GM18873 (cell line): Measurements from ENCODE around the gene OASL.

Experiments
- ATAC-seq: cut with Tn5 transposase; IDR thresholded peaks from one replicate; pipeline ENCODE4 v1.9.1; 2021; ENCODE audit warnings: mild to moderate bottlenecking, moderate library complexity, moderate number of reproducible peaks; ENCODE audit not compliant: unreplicated experiment, low FRiP score

Gene OASL

GRCh38 chr12:120994059-120994458 lies 45.0 kb downstream of the OASL start:
- no peak for ATAC-seq

GRCh38 chr12:120993496-120993895 lies 45.5 kb downstream of the OASL start:
- ATAC-seq = no peak

- no peak for ATAC-seq
Measured at GRCh38 chr12:120992989-120993388, 46.1 kb downstream of the OASL start.

- no peak for ATAC-seq
Measured at GRCh38 chr12:120991965-120992364, 47.1 kb downstream of the OASL start.

- ATAC-seq = no peak
Measured at GRCh38 chr12:120990487-120991055, 48.5 kb downstream of the OASL start.

- no peak for ATAC-seq
Measured at GRCh38 chr12:120989687-120990086, 49.4 kb downstream of the OASL start.

- no peak for ATAC-seq
Measured at GRCh38 chr12:120988658-120989057, 50.4 kb downstream of the OASL start.

- no peak for ATAC-seq
Measured at GRCh38 chr12:120988234-120988633, 50.8 kb downstream of the OASL start.

- no peak for ATAC-seq
Measured at GRCh38 chr12:120984351-120984898, 54.6 kb downstream of the OASL start.

- no peak for ATAC-seq
Measured at GRCh38 chr12:120983759-120984158, 55.3 kb downstream of the OASL start.

- no peak for ATAC-seq
Measured at GRCh38 chr12:120982659-120983058, 56.4 kb downstream of the OASL start.

GRCh38 chr12:120981407-120981941 lies 57.6 kb downstream of the OASL start:
- ATAC-seq = no peak

- no peak for ATAC-seq
Measured at GRCh38 chr12:120980800-120981368, 58.2 kb downstream of the OASL start.

- no peak for ATAC-seq
Measured at GRCh38 chr12:120979862-120980696, 59.0 kb downstream of the OASL start.

- no peak for ATAC-seq
Measured at GRCh38 chr12:120979220-120979861, 59.7 kb downstream of the OASL start.

GRCh38 chr12:120978296-120979219 lies 60.5 kb downstream of the OASL start, which contains the start of gene HNF1A:
HNF1A (plus strand) TSS chr12:120978543; CDS start chr12:120978769, 226 bp downstream.
- ATAC-seq = no peak

GRCh38 chr12:120977531-120978295 lies 61.3 kb downstream of the OASL start:
- ATAC-seq = no peak

- ATAC-seq = no peak
Measured at GRCh38 chr12:120972870-120973543, 66.0 kb downstream of the OASL start.
